GM21825 (cell line): ENCODE results near the gene LRRC25.
"Not testable (repeated sequence)": the region's sequence is repeated elsewhere in the genome, so short reads cannot be mapped to it uniquely, and the experiment has no call there.

Experiments used
- ATAC-seq: cut with Tn5 transposase; IDR thresholded peaks from one replicate; pipeline ENCODE4 v1.9.1; 2021; ENCODE audit warnings: mild to moderate bottlenecking, moderate library complexity; ENCODE audit not compliant: unreplicated experiment

LRRC25 gene

GRCh38 chr19:18348818-18349339 lies 48.5 kb downstream of the LRRC25 start:
- not testable (repeated sequence) for ATAC-seq

GRCh38 chr19:18348171-18348570 lies 49.3 kb downstream of the LRRC25 start:
- no peak for ATAC-seq

GRCh38 chr19:18346091-18346490 lies 51.3 kb downstream of the LRRC25 start:
- ATAC-seq, result no peak

- no peak for ATAC-seq
Observed at GRCh38 chr19:18345296-18345695, 52.1 kb downstream of the LRRC25 start.

GRCh38 chr19:18344582-18344950 lies 52.9 kb downstream of the LRRC25 start:
- no peak for ATAC-seq

- ATAC-seq, result no peak
Observed at GRCh38 chr19:18342090-18342632, 55.3 kb downstream of the LRRC25 start.
